GM23248 (cell line): ENCODE measurements around the gene PDE6C. TPM values are rescaled to one million over a fixed set of nuclear protein-coding genes. Genes with fewer than 3 reads are reported as not detected.

Experiments
- DNase-seq: peaks from one replicate; pipeline ENCODE4 v3.0.0-alpha.2; 2015
- H2AFZ ChIP-seq: fragments of 200-600 bp; sonication (generic); 2 replicates; pipeline ENCODE4 v1.6.1; 2016; ENCODE audit warnings: antibody characterized with exemption
- H3F3A ChIP-seq: fragments of 200-600 bp; sonication (generic); 2 replicates; pipeline ENCODE4 v1.6.1; 2016; ENCODE audit warnings: mild to moderate bottlenecking, antibody characterized with exemption, mixed run types; ENCODE audit not compliant: insufficient read depth
- H3K27ac ChIP-seq: fragments of 200-600 bp; sonication (generic); 2 replicates; pipeline ENCODE4 v1.5.1; 2016; ENCODE audit warnings: mild to moderate bottlenecking
- H3K27me3 ChIP-seq: fragments of 200-600 bp; sonication (generic); replicated peaks from 2 replicates; pipeline ENCODE4 v1.6.1; 2016; ENCODE audit warnings: mild to moderate bottlenecking; ENCODE audit not compliant: insufficient read depth
- H3K36me3 ChIP-seq: fragments of 200-600 bp; sonication (generic); 2 replicates; pipeline ENCODE4 v1.6.1; 2016; ENCODE audit warnings: low read depth, mild to moderate bottlenecking
- H3K4me1 ChIP-seq: fragments of 200-600 bp; sonication (generic); 2 replicates; pipeline ENCODE4 v1.6.1; 2016; ENCODE audit warnings: mild to moderate bottlenecking; ENCODE audit not compliant: insufficient read depth
- H3K4me2 ChIP-seq: fragments of 200-600 bp; sonication (generic); one replicate; pipeline ENCODE4 v1.6.1; 2016; ENCODE audit warnings: mild to moderate bottlenecking; ENCODE audit not compliant: unreplicated experiment
- H3K4me3 ChIP-seq: fragments of 200-600 bp; sonication (generic); 2 replicates; pipeline ENCODE4 v1.5.1; 2016; ENCODE audit warnings: mild to moderate bottlenecking
- H3K79me2 ChIP-seq: fragments of 200-600 bp; sonication (generic); 2 replicates; pipeline ENCODE4 v1.6.1; 2016; ENCODE audit warnings: mild to moderate bottlenecking; ENCODE audit not compliant: insufficient read depth
- H3K9ac ChIP-seq: fragments of 200-600 bp; sonication (generic); 2 replicates; pipeline ENCODE4 v1.6.1; 2016; ENCODE audit warnings: mild to moderate bottlenecking
- H3K9me2 ChIP-seq: fragments of 200-600 bp; sonication (generic); 2 replicates; pipeline ENCODE4 v1.6.1; 2016; ENCODE audit warnings: mixed run types, mild to moderate bottlenecking, moderate library complexity; ENCODE audit not compliant: insufficient read depth
- H3K9me3 ChIP-seq: fragments of 200-600 bp; sonication (generic); one replicate; pipeline ENCODE4 v1.6.1; 2017; ENCODE audit warnings: low read depth
- H4K20me1 ChIP-seq: fragments of 200-600 bp; sonication (generic); 2 replicates; pipeline ENCODE4 v1.6.0; 2016; ENCODE audit not compliant: insufficient read depth
- EZH2 ChIP-seq: fragments of 200-600 bp; sonication (generic); IDR thresholded peaks from 2 replicates; pipeline ENCODE4 v1.6.1; 2018; ENCODE audit warnings: antibody characterized with exemption, mild to moderate bottlenecking; ENCODE audit not compliant: insufficient read depth, poor library complexity, severe bottlenecking
- EZH2phosphoT487 ChIP-seq: fragments of 200-600 bp; sonication (generic); IDR thresholded peaks from 2 replicates; pipeline ENCODE4 v1.6.1; 2018; ENCODE audit warnings: antibody characterized with exemption, moderate library complexity, mild to moderate bottlenecking, low read depth; ENCODE audit not compliant: insufficient read depth
- WGBS, 2 experiments: methylation state at CpG; one replicate each; pipeline ENCODE4 v1.1.6; 2015 to 2017; ENCODE audit warnings: low lambda C conversion rate in 2 of 2, low coverage in 1 of 2; ENCODE audit errors: missing lambda C conversion rate in 2 of 2; 5-methylcytosine and 5-hydroxymethylcytosine counted together
- in situ Hi-C: fragments of 300-500 bp; cut with MboI; formaldehyde crosslinking; loops from 2 replicates; pipeline ENCODE4 v1.15.0; 2020
- polyA plus RNA-seq: library from polyadenylated mRNA; unstranded; fragments of >200 nt; fragmentation: Nextera tagmentation; extraction: Ambion mirVana; gene quantifications from 2 replicates; pipeline ENCODE4 v1.2.1, GENCODE V29; 2016
- total RNA-seq: library from RNA; depleted of rRNA; stranded (reverse); fragments of >200 nt; shearing (Covaris generic); gene quantifications from 2 replicates; pipeline ENCODE4 v1.2.3, GENCODE V29; 2014

PDE6C gene
- total and polyA plus RNA-seq, 2 experiments from 2014 or later: not detected

GRCh38 chr10:93628858-93629257 is 16.5 kb downstream of the PDE6C start:
- H3K27ac ChIP-seq: no peak overlapping the region
- no peak overlapping the region for H3K4me2 ChIP-seq
- H3K9me3 ChIP-seq: no peaks in the 10 kb centered on the region
- in situ Hi-C loops: no loop called here
- no peaks in the 10 kb centered on the region for H3F3A ChIP-seq
- H2AFZ ChIP-seq: no peak overlapping the region
- H3K36me3 ChIP-seq: no peaks in the 10 kb centered on the region
- H3K4me1 ChIP-seq: no peaks in the 10 kb centered on the region
- H3K27me3 ChIP-seq: peaks cover 12% of the 10 kb centered on the region; the same call in 1 of the 2 replicates
- H3K79me2 ChIP-seq: no peaks in the 10 kb centered on the region
- no peak overlapping the region for H3K4me3 ChIP-seq
- 63 to 64% methylated on average over 4 of the region's 4 CpGs for WGBS, 2 experiments
- no peaks in the 10 kb centered on the region for H3K9me2 ChIP-seq
- no peak for DNase-seq
- TF ChIP-seq EZH2: no peak
- H4K20me1 ChIP-seq: no peaks in the 10 kb centered on the region
- no peak overlapping the region for H3K9ac ChIP-seq

DNA sequence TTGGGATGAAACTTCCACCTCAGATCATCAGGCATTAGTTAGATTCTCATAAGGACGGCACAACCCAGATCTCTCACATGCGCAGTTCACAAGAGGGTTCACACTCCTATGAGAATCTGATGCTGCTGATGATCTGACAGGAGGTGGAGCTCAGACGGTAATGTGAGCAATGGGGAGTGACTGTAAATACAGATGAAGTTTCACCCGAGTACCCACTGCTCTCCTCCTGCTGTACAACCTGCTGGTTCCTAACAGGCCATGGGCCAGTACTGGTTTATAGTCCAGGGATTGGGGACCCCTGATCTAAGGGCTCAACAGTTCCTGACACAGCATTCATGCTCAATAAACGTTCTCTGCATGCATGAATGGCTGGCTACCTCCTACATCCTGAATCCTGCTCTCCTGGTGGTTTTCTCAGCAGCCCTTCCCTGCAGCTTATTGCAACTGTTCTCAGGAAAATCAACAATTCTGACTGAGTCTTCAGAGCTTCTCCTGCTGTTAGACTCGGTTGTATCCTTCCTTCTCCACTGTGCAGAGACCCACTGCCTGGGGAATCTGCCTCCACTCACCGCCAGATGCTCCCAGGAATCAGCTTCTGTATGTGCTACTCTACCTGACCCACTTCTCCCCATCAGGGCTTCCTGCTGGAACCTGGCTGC is 17.4 kb downstream of the PDE6C start:
- Histone ChIP-seq H3K4me3 (no peak overlapping the region), H3K27ac (no peak overlapping the region), H3K9ac (no peak overlapping the region), H3K79me2 (no peaks in the 10 kb centered on the region), H3K9me3 (no peaks in the 10 kb centered on the region), H3K27me3 (peaks cover 12% of the 10 kb centered on the region; the same call in 1 of the 2 replicates), H2AFZ (no peak overlapping the region), H3K4me1 (no peaks in the 10 kb centered on the region), H4K20me1 (no peaks in the 10 kb centered on the region), H3K4me2 (no peak overlapping the region), H3K36me3 (no peaks in the 10 kb centered on the region), H3F3A (no peaks in the 10 kb centered on the region), H3K9me2 (no peaks in the 10 kb centered on the region)
- in situ Hi-C loops: no loop called here
- DNase-seq: no peak
- 33 to 34% methylated on average over 7 of the region's 7 CpGs for WGBS, 2 experiments
- TF ChIP-seq EZH2phosphoT487 (no peak), EZH2 (no peak)

- Histone ChIP-seq H3K4me1 (no peaks in the 10 kb centered on the region), H3K4me3 (no peak overlapping the region), H3K9me3 (no peaks in the 10 kb centered on the region), H3K79me2 (no peaks in the 10 kb centered on the region), H3K36me3 (no peaks in the 10 kb centered on the region), H4K20me1 (no peaks in the 10 kb centered on the region), H3K27ac (no peak overlapping the region), H3F3A (no peaks in the 10 kb centered on the region), H3K9me2 (no peaks in the 10 kb centered on the region), H2AFZ (no peak overlapping the region), H3K27me3 (peaks cover 12% of the 10 kb centered on the region), H3K4me2 (no peak overlapping the region), H3K9ac (no peak overlapping the region)
- WGBS, 2 experiments: 62 to 65% methylated on average over 15 of the region's 15 CpGs
- DNase-seq: no peak
- in situ Hi-C loops: no loop called here
- TF ChIP-seq EZH2 (no peak), EZH2phosphoT487 (no peak)
These were observed 18.6 kb downstream of the PDE6C start for GRCh38 chr10:93630625-93631557.

GRCh38 chr10:93639791-93640190 is 27.5 kb downstream of the PDE6C start:
- Histone ChIP-seq H4K20me1 (no peaks in the 10 kb centered on the region), H3K27me3 (peaks cover 6% of the 10 kb centered on the region; the same call in 1 of the 2 replicates), H2AFZ (no peak overlapping the region), H3K79me2 (no peaks in the 10 kb centered on the region), H3K27ac (no peak overlapping the region), H3K4me3 (no peak overlapping the region), H3K4me1 (no peaks in the 10 kb centered on the region), H3K9me2 (no peaks in the 10 kb centered on the region), H3K36me3 (no peaks in the 10 kb centered on the region), H3K9me3 (no peaks in the 10 kb centered on the region), H3K4me2 (no peak overlapping the region), H3K9ac (no peak overlapping the region), H3F3A (no peaks in the 10 kb centered on the region)
- TF ChIP-seq EZH2 (no peak), EZH2phosphoT487 (no peak)
- in situ Hi-C loops: no loop called here
- 3 to 5% methylated on average over 7 of the region's 7 CpGs for WGBS, 2 experiments
- peak; percentile 23 for DNase-seq
